ENCODE results near the gene RBCK1.

Gene RBCK1

DNA sequence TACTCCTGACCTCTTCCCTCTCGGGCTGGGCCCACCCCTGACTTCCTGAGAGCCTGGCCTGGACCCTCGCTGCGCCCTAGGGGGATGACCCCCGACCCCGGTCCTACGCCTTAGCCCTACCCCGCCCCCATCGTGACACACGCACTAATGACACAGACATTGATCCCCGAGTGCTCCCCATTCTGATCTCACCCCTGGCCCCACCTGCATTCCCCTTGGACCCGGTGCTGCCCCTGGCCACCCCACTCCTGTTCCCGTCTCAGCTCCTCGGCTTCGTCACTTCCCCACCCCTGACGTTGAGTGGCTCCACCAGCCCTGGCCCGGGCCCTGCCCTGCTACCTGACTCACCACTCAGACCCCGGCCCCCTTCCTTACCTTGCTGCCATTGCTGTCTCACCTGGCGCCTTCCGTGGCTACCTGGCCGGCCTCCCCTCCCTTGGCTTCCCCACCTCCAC is 12.1 kb downstream of the RBCK1 start:
- no peak for DNase-seq

GRCh38 chr20:420721-421574 is 12.8 kb downstream of the RBCK1 start:
- no peak for DNase-seq

- no peak for DNase-seq
Observed at GRCh38 chr20:421685-422250, 13.7 kb downstream of the RBCK1 start.

DNA sequence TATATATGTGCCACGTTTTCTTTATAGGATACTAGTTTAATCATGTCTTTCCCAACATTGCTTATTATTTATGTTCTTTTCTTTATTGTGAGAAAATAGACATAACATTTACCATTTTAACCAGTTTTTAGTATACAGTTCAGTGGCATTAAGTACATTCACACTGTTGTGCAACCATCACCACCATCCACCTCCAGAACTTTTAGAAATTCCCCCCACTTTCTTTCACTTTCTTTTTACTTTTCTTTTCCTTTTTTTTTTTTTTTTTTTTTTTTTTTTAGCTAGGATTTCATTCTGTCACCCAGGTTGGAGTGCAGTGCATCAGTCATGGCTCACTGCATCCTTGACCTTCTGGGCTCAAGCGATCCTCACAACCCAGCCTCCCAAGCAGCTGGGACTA is 18.5 kb downstream of the RBCK1 start:
- no peak for DNase-seq

DNA sequence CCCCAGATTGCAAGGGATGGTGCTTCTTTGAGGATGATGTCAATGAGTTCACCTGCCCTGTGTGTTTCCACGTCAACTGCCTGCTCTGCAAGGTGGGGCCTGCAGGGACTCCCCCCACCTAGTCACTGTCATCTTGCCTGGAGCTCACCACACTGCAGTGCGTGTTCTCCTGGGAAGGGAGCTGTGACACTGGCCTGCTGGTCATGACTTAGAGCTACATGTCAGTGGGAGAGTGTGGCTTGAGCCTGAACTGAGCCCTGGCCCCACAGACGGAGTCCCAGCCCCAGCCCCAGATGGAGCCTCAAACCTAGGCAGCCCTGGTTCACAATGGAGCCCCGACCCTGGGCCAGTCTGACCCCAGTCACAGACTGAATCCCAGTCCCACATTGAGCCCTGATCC is 19.3 kb downstream of the RBCK1 start:
- no peak for DNase-seq

DNA sequence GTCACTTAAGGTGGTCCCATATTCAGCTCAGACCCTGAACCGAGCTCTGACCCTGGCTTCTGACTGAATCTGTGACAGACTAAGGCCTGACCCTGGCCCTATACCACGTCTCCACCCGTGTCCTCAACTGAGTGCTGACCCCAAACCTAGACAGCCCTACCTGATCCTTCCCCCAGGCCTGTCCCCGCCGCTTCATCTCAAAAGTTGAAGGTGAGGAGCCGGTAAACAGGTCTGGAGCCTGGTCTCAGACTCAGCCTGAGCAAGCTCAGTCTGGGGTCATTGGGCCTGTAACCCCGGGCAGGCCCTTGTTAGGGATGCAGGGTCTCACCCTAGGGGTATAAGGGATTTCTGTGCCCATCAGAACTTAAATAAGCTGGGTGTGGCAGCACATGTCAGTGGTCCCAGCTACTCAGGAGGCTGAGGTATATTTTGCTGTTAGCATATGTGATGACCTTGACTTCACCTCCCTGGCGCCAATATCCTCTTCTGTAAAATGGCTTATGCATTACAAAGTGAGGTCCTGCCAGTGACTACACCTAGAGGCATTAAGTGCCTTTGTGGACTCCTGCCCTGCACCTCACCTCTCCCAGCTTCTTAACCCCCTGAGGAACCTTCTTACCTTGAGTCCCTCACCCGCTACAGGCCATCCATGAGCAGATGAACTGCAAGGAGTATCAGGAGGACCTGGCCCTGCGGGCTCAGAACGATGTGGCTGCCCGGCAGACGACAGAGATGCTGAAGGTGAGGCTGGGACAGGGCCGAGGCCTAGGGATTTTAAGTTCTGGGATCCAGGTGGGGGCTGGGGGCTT is 20.0 kb downstream of the RBCK1 start:
- DNase-seq = no peak

- no peak for DNase-seq
Observed at GRCh38 chr20:428658-429200, 20.6 kb downstream of the RBCK1 start.

DNA sequence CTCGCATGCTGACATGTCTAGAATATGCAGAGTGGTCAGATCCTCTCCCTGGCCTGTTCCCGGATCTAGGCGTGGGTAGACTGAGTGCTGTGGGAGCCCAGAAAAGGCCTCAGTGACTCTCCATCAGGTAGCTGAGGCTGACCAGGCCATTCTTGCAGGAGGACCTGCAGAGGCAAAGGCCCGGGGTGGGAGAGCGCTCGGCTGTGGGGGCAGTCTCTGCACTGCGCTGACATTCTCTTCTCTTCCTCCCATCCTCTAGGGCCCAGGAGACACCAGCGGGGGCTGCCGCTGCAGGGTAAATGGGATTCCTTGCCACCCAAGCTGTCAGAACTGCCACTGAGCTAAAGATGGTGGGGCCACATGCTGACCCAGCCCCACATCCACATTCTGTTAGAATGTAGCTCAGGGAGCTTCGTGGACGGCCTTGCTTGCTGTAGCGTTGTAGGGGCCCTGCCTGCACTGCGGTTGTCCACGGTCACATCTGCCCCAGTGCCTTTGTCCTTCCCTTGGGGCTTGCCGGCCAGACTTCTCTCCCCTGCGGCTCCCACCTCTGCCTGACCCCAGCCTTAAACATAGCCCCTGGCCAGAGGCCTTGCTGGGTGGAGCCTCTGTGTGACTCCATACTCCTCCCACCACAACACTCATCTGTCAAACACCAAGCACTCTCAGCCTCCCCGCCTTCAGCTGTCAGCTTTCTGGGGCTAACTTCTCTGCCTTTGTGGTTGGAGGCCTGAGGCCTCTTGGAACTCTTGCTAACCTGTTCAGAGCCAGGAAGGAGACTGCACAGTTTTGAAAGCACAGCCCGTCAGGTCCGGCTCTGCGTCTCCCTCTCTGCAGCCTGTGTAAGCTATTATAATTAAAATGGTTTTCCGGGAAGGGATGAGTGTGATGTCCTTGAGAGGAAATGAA is 22.2 kb downstream of the RBCK1 start:
- DNase-seq = no peak

DNA sequence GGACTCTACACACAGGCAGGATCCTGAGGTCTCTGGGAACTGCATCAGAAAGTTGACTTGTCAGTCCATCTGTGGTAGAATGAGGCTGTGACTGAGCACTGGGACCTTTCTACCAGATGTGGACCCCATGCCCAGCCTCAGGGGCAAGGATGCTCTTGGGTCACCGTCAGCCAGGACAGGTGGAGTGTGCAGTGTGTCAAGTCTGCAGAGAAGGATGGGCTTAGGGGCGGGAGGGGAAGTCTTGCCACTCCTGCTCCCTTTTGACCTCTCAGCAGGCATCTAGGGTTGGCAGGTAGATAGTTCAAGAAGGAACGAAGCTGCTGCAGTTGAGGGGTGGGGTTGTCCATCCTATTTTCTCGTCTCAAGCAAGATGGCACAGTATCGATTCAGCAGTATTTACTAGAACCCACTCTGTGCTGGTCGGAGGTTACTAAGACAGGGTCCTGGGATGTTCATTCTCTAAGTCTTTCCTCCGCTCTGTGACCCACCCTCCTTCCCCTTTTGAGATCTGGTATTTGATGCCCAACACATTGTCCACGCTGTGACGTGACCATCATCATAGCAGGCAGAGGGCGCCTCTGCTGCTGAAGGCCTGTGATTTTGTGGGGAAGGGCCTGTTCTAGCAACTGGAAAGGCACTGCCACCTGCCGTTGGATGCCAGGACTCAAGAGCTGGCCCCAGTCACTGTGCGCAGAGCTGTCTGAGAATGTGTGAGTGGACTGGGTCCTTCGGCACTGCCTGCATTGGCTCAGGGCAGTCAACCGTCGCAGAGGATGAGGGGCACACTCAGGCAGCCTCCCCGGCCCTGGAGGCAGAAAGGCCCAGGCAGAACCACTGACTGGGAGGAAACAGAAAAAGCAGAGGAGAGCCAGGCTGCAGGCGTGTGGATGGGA is 23.2 kb downstream of the RBCK1 start:
- peak; percentile 50 for DNase-seq

GRCh38 chr20:432208-432607 is 24.1 kb downstream of the RBCK1 start:
- no peak for DNase-seq

- DNase-seq = no peak
Observed at GRCh38 chr20:432677-433299, 24.7 kb downstream of the RBCK1 start.

GRCh38 chr20:433300-433975 is 25.3 kb downstream of the RBCK1 start:
- peak; percentile 63 for DNase-seq

DNA sequence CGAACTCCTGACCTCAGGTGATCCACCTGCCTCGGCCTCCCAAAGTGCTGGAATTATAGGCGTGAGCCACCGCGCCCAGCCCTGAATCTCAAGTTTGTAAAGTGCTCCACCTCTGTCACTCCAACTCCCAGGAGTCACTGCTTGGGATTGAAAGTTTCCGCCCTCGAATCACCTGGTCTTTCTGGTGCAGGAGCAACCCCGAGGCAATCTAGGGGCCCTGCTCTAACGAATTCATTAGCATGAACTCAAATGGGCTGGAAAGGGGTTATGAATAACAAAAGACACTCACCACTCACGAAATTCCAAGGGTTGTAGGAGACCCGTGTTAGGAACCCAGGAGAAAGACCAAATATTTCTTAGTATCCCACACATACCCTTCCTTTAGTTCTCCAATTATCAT is 26.1 kb downstream of the RBCK1 start:
- DNase-seq = no peak

GRCh38 chr20:434661-435419 is 26.7 kb downstream of the RBCK1 start:
- no peak for DNase-seq

- DNase-seq = no peak
Observed at GRCh38 chr20:435558-435957, 27.5 kb downstream of the RBCK1 start.

GRCh38 chr20:436476-436875 is 28.4 kb downstream of the RBCK1 start:
- no peak for DNase-seq

GRCh38 chr20:437787-438486 is 29.8 kb downstream of the RBCK1 start:
- peak; percentile 15 for DNase-seq

Measured in CD4-positive, alpha-beta T cell treated with Interleukin-17A for 4 hours (primary cell).